DMS53 treated with DMSO at 0.1 percent for 48 hours (cell line): ENCODE measurements around the gene ELL2.

ENCODE experiments used
- DNase-seq: peaks from one replicate; lab custom pipeline; 2025; ENCODE audit not compliant: unreplicated experiment; lab: John Stamatoyannopoulos, UW

Gene ELL2

DNA sequence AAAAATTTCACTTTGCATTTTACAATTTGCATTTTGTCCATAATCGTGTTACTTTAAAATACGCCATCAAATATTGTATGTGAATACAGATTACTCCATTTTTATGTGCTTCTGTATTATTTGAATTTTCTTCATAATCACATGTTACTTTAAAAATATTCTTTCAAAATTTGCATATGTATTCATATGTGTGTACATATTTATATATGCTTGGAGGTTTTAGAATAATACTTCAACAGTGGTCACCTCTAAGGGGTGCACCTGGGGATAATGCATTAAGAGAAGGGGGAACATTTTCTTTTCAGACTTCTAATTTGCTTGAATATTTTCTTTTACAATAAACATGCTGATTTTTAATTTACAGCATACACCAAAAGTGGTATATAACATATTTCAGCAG is 21.9 kb upstream of the ELL2 start:
- no peak for DNase-seq

DNA sequence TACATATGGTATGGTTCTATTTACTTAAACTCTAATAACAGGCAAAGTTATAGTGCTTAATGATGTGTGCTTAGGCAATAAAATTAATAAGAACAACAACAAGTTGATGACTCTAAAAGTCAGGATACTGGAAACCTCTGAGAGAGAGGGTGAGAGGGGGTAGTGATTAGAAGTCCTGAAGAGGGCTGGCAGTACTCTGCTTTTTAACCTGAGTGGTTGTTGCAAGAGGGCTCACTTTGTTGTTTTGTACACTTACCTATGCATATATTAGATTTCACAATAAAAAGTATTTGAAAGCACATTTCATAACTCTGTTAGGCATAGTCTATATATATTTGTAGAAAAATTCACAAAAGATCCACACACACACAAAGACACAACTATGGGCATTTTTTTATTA is 21.4 kb upstream of the ELL2 start:
- no peak for DNase-seq

DNA sequence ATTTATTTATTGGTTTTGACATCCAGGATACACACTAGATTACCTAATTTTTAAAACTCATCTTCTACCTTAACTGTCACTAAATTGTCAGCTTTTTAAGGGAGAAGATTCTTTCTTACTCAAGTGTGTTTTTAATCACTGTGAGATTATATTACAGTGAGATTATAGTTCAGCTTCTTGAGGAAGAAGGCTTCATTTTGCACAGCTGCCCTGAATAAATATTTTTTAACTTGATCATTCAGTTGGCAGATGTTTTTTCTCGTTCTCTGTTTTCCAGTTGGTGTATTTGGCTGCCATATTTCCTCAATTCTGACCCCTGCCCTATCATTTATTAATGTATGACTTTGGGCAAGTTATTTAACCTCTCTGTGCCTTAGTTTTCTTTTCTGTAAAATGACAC is 15.0 kb upstream of the ELL2 start:
- no peak for DNase-seq

DNA sequence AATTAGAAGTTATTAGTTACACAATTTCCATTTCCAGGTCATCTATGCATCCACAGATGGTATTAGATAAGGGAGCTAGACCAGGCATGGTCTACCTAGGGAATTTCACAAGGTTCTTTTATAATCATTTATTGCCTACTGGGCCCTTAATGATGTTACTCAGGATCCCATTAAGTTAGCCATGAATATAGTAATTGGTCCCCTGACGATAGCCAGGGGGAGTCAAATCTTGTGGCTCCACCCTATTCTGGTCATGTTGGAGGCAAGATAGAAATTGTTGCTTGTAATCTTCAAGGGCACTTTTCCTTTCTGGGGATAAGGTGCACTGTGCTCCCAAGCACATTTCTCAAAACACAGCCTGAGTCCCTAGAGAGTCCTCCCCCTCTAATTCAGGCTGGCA is 14.1 kb upstream of the ELL2 start:
- DNase-seq = no peak

DNA sequence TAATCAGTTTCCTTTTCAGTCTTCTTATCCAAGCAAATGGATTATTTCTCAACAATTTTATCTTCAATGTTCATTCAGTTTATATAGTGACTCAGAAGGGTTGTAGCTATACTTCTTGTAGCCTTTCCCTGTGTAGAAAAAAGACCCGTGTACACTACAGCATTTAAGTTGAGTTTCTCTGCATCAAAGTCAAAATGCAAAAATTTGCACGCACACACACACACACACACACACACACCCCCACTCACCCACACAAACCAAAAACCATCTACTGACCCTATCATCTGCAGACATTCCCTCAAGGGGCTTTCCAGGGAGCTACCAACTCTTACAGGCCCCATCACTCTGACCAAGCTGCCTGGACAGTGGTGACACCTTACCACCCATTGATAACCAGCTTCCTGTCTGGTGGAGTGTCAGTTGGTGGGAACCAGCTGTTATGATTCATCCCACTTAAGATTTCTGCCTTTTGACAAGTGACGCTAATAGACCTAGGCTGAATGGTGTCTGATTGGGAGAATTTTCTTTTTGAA is 12.2 kb upstream of the ELL2 start:
- DNase-seq = peak; percentile 88

DNA sequence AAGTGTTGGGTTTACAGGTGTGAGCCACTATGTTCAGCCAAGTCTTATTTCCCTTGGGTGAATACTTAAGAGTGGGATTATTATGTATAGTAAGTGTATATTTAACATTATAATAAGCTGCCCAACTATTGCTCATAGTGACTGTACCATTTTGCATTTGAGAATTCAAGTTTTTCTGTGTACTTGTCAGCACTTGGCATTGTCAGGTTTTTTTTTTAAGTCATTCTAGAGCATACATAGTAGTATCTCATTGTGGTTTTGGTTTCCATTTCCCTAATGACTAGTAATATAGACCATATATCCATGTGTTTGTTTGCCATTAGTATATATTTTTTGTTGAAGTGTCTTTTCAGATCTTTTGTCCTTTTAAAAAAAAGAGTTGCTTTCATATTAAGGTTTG is 10.5 kb upstream of the ELL2 start:
- DNase-seq = no peak

DNA sequence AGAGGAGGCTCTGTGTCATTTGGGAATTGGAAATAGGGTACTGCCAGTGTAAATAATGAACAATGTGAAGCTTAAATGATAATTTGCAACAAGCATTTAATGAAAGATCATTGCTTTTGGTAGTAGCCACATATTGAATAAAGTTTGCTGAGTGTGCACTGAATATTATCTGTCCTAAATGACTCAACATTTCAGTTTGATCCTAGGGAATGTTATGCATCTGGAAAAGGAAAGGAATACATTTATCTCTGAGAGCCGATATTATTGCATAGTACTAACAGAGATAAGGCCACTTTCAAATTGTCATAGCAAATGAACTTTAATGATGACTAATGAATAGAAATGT is 8.7 kb upstream of the ELL2 start:
- no peak for DNase-seq

DNA sequence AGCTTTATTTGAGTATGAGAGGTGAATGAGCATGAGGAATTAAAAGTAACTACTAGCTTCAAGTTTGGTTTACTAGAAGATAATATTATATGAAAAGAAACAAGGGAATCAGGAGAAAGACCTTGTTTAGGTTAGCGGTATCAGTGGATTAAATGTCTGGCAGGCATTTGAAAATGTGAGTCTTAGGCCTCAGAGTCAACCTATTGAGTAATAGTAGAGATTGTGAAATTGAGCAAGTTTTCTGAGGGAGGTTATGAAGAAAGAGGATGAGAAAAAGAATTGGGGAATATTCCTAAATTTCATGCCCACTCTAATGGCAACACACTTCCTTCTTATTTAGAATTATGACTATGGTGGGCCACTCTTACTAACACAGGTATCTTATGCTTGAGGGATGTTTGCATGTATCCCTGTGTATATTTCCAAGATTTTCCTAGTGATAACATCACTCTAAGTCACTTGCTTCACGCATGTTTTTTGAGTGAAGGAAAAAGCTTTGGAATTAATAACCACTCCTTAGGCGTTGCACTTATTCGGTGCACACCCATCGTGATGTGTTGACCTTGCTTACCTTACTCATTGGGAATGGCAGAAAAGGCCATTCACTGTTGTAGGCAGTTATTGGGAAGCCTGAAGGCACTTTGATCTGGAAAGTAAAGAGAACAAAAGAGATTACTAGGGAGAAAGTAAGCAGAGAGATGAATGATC is 8.2 kb upstream of the ELL2 start:
- no peak for DNase-seq

DNA sequence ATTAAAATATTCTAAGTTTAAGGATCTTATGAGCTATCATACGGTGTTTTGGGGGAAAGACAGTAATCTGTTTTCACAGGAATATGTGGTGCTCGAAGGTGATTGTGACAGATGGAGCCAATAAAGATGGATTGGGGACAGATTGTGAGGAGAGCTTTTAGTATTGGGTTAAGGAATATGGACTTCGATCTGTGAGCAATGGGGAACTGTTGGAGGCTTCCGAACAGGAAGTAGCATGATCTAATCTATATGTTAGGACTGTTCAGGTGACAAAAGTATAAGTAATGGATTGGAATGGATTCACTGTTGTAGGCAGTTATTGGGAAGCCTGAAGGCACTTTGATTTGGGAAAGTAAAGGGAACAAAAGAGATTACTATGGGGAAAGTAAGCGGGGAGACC is 7.4 kb upstream of the ELL2 start:
- no peak for DNase-seq

DNA sequence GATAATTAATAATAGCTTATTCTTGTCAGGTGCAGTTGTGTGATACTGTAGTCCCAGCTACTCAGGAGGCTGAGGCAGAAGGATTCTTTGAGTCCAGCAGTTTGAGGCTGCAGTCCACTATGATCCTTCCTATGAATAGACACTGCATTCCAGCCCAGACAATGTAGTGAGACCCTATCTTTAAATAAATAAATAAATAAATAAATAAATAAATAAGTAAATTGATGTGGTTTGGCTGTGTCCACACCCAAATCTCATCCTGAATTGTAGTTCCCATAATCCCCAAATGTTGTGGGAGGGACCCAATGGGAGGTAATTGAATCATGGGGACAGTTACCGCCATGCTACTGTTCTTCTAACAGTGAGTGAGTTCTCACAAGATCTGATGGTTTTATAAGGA is 5.6 kb upstream of the ELL2 start:
- no peak for DNase-seq

DNA sequence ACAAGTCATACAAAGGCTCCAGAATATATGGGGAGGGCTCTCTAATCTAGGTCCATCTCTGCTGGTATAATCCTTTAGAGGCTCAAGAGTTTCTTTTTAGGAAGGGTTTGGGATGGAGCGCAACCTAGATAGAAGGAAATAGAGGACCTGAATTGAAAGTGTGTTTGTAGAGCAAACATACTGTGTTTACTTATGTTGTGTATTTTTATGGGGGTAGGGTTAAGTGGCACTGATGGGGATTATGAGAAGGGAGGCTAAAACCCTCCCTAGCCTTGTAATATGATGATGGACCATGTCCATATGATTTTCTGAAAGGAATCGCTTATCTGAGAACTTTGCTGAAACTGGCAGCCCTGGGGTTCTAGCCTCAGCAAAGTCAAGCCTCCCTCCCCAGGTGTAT is 4.4 kb upstream of the ELL2 start:
- DNase-seq = peak; percentile 96

DNA sequence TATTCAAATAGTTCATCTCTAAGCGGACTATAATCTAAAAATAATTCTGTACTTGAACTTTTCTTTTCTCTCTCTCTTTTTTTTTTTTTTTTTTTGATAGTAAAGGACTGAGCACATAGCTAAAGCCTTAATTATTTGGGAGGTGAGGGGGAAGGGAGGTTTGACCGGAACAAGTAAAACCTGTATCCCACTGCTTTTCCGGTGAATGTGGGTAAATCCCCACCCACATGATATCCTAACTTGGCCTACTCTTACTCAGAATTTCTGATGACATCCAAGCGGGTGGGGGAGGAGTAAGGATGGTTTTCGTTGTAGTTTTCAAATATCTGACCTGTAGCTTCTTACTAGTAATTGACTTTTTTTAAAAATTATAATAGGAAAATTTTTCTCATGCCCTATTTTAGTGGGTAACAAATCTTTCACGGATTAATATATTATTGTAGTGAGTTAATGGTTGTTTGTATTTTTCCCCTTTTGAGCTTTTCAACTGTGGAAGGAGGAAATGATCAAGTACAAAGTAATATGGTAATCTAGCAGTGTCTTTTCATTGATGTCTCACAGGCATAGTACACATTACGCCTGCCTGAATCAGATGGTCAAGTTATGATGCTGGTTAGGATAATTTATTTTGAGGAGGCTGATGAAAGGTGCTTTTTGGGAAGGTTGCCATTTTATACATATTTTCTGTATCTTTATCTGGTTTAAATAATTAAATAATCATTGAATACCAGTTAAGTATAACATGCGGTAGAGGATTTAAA is 2.2 kb upstream of the ELL2 start:
- no peak for DNase-seq

DNA sequence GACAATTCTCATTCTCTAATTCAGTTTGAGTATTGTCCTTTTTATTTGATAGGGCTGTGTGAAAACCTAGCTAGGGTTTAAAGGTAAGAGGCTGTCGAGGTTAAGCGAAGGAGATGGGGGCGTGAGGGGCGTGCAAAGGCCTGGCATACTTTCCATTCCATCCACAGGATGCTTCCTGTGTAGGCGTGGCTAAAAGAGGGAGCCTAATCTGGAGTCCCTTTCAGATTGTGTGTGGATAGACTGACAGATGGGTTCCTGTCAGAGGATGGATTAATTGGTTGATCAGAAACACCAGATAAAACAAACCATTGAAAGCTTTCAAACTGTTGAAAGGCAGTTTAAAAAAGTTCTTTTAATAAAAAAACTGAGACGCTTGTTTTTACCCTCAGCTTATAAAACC is 1.1 kb upstream of the ELL2 start:
- DNase-seq = no peak

DNA sequence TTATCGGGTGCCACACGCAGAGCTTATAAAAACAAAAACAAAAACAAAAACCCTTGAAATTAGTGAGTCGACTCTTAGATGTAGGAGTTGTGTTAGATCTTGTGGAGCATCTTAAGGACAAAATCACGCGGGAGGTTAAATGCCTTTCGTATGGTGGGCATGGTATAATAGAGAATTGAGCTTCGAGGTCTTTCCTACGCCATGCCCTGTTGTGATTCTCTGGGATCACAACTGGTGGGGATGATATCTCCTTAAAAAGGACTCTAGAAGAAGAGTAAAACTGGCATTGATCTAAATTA is 773 bp upstream of the ELL2 start:
- DNase-seq = no peak

DNA sequence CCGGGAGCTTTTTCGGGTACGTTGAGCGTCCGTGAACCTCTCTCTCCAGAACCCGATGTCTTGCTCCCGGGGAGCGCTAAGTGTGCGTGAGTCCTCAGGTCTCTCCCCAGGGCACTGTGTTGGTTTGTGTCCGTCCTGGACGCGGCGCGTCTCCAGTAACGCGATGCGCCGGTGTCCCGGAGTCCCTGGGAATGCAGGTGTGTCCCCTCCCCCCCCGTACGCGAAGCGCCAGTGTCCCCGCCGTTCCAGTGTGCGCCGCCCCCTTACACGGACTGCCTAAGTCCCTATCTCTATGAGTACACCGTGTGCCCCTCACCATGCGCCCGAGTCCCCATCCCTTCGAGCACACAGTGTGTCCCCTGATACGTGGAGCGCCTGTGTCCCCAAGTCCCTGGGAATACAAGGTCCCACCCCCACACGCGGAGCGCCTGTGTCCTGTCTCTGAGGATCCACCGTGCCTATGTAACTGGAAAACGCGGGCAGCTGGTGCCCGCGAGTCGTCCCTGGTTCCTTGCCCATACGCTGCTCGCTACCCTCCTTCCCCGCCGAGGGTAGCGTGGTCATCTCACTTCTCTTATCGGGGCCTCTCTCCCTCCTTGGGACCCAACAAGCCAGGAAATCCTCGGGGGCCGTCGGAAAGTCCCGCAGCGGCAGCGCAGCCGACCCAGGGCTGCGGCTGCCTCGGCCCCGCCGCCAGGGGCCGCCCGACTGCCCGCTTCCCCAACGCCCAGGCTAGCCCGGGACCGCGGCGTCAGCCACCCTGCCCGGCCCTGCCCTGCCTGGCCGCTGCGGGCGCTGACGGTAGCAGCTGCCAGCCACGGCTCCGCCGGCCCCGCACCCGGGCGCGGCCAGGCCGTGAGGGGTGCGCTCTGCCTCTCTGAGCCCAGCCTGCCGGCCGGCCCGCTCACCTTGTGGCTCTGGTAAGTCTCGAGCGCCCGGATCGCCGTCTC is 709 bp downstream of the ELL2 start:
- DNase-seq = peak; percentile 78

DNA sequence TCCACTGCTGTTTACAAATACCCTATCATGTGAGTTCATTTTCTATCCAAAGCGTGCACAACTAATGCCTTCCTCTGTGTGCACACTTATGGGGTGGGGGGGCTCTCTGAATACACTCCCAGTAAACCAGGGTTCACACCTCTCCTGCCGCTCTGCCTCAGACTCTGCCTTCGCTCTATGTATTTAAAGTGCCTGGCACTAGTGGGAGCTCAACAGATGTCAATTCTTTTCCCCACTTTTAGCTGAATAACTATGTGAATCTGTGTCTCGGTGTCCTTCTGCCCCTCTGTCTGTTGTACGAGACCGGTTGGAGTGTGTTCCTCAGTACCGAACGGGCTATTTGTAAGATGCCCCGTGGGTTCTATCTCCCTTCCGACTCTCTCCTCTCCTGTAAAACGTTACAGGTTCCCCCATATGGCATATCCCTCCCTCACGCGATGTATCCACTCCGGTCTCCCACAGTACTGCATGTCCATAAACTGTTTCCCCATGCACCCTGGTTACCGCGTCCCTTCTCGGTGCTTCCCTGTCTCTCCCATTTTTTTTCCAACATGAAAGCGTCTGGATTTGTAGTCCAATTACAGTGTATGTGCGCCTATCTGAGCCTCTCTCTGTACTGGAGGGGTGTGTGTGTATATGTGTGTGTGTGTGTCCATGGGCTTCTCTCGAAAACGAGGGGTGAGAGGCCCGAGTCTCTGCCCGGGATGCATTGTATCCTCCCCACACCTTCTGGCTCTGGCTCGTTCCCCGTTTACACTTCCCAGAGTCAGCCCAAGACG is 1.6 kb downstream of the ELL2 start:
- DNase-seq = peak; percentile 27

DNA sequence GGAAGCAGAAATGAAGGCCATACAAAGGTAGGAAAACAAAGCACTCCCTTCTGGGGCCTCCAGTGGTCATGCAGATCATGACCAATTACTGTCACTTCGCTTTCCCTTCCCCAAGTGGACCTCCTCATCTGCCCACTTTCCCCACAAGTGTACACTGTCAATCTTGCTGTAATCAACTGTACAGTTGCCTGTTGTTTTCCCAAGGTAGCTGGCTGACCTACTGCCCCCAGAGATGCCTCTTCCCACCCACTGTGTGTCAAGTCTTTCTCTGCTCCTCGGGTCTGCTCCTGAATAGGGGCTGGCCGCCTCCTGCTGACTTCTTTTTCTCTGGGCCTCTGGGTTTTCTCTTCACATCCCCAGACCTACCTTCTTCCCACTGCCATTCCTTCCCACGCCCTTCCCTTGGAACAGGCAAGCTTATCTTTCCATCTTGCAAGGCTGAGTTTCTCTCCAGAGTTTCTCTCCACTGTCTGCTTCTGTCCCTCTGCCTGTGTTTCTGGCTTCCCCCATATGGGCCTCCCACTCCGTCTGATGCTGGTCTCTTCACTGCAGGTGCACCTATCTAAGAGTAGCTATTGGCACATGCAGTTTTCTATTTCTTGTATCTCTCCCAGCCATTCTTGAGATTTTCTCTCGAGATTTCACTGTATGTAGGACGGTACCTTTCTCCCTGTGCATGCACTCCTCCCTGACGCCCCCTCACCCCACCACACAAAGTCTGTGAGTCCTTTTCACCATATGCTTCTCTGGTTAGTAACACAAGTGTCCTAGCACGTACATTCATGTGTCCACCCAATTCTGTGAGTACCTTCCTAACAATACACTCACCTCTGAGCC is 2.4 kb downstream of the ELL2 start:
- no peak for DNase-seq

DNA sequence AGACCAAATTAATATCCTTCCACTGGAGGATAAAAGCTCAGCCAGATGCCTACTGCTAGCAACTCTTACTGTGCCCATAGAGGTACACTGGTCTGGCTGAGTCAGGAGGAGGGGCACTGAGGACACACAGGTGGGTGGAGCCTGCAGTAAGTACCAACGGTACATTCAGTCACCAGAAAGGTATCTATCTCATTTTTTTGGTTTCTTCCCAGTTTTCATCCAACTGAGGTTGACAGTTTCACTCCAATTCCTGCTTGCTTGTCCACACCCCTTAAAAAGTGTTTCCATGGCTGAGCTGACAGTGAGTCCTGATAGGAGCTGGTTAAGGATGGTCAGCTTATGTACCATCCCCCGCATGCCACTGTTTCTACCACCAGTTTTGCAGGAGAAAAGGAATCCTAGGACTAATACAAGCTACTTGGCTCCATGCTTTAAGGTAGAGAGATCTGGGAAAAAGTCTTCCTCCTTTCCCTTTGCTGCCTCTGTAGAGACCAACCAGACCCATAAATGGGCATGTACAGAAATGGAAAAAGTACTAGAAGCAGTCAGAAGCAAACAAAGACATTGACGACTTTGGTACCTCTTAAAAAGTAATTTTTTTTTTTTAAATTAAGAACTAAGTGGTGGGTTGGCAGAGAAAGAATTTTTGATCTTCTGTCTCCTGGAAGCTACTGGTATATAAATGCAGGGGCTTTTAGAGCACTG is 3.2 kb downstream of the ELL2 start:
- DNase-seq = no peak

DNA sequence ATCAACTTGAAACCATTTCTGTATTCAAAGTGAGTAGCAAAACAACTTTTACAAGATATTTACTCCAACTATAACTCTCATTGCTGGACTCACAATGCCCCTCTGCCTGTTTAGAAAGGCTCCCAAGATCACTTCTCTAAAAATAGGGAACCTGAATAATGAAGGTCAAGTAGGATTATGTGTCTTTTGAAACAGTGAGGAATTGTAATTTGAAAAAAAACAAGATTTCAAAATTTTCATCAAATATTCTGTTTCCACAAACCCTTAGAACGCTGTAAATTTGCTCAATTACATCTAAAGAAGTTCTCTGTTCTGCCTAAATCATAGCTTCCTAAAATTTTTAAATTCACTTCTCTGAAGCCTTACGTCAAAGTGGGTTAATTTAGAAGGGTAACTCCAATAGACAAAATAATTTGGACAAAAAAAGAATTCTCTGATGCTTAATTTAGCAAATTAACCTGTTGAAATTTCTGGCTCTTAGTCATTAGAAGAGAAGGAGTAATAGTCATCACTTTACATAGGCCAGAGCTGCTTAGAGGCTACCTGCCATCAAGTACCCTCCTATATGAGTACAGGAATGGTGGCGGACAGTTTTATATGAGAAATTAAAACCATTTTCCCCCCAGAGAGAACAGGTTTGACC is 4.0 kb downstream of the ELL2 start:
- no peak for DNase-seq
